GM19452 (cell line): ENCODE data around the gene PLA2G2A.

Experiments used
- ATAC-seq: cut with Tn5 transposase; IDR thresholded peaks from one replicate; pipeline ENCODE4 v1.9.1; 2021; ENCODE audit not compliant: unreplicated experiment

The PLA2G2A gene

DNA sequence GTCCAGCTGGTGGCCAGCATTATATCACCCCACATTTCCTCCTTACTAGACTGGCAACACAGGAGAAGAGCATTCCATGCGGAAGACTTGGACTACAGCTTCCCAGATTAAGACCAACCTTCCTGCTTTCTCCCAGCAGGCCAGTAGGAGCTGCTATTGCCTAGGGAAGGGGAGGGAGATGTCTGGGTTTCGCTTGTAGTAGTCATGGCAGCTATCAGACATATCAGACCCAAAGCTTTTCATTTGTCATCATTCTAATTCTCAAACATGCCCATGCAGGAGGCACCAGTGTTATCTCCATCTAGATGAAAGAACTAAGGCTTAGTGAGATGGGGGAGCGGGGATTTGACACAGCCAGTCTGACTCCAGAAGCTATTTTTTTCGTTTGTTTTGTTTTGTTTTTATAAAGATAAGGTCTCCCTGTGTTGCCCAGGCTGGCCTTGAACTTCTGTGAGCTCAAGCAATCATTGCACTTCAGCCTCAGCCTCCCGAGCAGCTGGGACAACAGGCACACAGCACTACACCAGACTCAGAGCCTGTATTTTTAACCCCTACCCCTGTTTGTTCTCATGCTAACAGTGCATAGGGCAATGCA is 4.5 kb downstream of the PLA2G2A start:
- ATAC-seq, result no peak

DNA sequence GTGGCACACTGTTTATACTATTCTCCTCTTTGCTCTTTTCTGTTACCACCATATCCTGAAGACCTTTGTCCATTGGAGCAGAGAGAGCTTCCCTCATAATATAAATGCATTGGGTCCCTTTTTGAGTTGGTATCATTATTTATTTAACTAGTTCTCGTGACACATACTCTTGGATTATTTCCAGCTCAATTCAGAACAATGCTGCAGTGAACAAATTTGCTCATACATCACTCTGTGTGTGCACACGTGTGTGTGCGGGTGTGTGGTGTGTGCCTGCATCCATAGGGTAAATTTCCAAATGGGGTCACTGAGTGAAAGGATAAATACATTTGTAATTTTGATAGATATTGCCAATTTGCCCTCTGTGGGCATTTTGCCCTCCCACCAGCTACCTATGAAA is 5.8 kb downstream of the PLA2G2A start:
- no peak for ATAC-seq

DNA sequence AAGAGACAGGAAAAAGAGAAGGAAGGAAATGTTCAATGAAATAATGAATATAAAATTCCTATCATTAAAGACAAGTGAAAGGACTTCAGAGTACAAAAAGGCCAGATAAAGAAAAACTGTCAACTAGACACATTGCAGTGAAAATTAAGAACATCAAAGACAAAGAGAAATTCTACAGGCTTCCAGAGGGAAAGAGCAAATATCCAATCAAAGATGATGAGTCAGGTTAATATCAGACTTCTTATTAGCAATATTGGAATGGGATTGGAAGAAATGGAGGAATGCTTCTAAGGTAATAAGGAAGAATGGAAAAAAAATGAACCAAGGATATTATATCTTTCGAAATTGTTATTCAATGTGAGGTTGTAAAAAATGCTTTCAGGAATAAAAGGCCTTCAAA is 7.8 kb downstream of the PLA2G2A start:
- ATAC-seq, result no peak

- ATAC-seq, result no peak
These were observed 9.3 kb downstream of the PLA2G2A start for GRCh38 chr1:19969898-19970660.

DNA sequence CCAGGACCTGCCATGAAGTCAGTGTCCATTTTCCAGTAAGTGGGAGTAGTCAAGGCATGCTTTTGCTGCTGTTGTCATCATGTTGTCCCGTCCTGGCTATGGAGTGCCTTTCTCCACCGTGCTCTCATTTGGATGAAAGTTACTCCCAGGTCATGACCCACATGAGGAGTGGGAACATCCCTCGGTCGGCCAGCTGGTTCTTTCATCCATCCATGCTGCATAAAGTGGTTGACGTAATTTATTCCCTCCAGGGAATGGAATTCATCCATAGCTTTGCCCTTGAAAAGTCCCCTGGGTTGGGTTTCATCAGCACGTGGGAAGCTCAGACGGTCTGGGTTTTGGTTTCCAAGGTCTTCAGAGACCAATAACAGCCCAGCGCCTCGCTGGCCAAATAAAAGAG is 11.6 kb downstream of the PLA2G2A start:
- no peak for ATAC-seq

- ATAC-seq, result no peak
These were observed 14.9 kb downstream of the PLA2G2A start for GRCh38 chr1:19964542-19964941.

GRCh38 chr1:19963636-19964035 is 15.8 kb downstream of the PLA2G2A start:
- ATAC-seq, result no peak

GRCh38 chr1:19960591-19960990 is 18.8 kb downstream of the PLA2G2A start:
- ATAC-seq, result no peak

DNA sequence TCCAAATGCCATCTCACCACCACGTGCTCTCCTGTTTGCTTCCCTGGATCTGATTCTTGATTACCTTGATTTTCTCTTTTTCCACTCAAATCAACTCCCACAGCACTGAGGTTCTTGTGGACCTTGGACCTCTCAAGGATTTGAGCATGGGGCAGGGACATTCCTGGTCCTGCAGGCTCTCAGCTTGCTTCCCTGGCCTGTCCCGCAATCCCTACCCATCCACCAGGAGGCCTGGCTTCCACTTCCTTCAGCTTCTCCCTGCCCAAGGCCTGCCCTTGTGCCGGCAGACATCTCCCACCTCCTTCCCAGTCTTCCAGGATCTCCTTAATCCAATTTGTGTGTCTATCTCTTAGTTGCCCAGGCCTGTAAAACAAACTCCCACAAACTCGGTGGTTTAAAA is 21.6 kb downstream of the PLA2G2A start:
- no peak for ATAC-seq

GRCh38 chr1:19955534-19956170 is 23.8 kb downstream of the PLA2G2A start:
- ATAC-seq, result no peak

DNA sequence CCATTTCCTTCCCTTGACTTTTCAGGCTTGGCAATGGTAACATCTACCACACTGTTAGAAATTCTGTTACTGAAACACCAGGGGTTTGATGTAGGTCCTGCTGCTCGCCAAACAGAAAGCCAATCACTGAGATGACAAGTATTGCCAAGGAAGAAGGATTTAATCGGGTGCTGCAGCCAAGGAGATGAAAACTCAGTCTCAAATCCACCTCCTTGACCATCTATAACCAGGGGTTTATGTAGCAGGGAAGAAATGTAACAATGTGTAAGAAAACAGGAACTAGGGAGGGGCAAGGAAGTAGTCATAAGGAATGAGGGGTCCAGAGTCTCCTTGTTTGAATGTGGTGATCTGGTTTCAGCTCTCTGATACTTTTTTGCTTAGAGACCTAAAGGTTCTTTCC is 25.4 kb downstream of the PLA2G2A start:
- ATAC-seq, result no peak

DNA sequence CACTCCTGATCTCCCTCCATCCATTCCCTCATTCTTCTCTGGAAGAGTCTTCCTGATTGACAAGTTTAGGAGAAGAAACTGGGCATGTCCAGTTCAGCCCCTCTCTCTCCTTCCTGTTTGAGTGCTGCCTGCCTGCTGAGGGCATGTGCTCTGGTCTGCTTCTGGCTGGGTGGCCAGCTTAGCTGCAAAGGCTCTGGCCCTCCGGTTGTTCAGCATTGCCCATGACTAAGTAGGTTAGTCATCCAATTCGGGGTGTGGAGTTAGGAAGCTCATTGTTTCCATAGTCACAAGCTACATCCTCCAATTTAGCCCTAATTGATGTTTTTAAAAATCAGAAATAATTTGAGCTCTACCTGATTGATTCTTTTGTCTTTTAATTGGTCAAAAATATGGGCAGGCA is 30.4 kb downstream of the PLA2G2A start:
- ATAC-seq, result no peak

GRCh38 chr1:19946971-19947370 is 32.4 kb downstream of the PLA2G2A start:
- ATAC-seq, result no peak

GRCh38 chr1:19946331-19946751 is 33.1 kb downstream of the PLA2G2A start:
- no peak for ATAC-seq

- no peak for ATAC-seq
These were observed 33.5 kb downstream of the PLA2G2A start for GRCh38 chr1:19945914-19946313.

DNA sequence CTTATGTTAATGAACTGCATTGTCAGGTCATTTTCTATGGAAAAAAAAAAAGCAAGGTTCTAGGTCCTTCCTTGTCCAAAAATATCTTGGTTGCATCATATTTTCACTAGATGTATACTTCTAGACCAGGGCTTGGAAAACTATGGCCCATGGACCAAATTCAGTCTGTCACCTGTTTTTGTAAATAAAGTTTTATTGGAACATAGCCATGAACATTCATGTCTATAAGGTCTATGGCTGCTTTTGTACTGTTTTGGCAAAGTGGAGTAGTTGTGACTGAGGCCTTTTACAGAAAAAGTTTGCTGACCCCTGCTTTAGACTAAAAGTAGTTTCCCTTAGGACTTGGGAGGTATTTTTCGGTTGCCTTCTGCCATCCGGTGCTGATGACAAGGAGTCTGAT is 36.8 kb downstream of the PLA2G2A start:
- no peak for ATAC-seq

DNA sequence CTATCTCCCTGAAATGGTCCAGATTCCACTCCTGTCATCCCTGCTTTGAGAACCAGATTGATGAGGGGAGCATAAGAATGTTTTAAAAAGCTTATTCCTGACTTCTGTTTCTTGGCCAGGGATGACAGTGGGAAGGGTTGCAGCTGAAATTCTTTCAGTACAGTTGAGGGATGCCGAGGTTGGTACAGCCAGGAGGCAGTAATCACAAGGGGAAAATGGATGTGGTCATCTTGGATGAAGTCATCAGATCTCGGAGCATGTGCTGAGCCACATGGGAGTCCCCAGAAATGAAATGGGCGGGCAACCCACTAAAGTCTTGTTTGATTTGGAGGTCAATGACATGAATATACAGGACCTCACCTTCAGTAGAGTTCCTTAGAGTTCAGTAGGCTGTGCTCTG is 37.3 kb downstream of the PLA2G2A start:
- ATAC-seq, result no peak

GRCh38 chr1:19941206-19941568 is 38.2 kb downstream of the PLA2G2A start:
- ATAC-seq, result no peak

DNA sequence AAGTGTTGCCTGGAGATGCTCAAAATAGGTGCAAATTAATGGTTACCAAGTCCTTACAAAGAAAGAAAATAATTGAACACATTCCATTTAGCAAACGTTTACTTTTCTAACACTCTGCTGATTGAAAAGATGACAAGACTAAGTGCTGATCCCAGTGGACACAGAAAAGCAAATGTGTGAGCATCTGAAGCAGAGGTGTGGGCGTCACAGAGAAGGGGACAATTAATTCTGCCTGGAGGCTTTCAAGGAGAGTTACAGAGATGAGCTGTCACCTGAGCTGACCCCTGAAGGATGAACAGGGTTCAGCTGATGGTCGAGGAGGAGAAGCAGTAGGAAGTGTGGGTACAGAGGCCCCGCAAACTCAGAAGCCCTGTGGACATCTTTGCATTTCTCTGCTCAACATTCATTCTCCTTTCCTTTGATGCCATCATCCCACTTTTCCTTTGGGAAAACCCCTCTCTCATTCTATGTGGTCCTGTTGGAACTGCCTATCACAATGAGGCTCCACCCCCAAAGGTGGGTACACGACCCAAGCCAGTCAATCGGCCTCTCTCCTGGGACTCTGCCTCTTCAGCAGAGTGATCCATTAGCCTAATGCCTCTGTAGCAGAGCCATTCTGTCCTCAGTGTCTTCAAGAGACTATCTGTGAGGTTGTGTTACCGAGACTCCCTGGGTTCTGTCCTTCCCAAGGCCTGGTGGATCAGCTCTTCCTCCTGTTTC is 38.8 kb downstream of the PLA2G2A start:
- no peak for ATAC-seq

GRCh38 chr1:19938472-19938871 is 40.9 kb downstream of the PLA2G2A start:
- ATAC-seq, result no peak

DNA sequence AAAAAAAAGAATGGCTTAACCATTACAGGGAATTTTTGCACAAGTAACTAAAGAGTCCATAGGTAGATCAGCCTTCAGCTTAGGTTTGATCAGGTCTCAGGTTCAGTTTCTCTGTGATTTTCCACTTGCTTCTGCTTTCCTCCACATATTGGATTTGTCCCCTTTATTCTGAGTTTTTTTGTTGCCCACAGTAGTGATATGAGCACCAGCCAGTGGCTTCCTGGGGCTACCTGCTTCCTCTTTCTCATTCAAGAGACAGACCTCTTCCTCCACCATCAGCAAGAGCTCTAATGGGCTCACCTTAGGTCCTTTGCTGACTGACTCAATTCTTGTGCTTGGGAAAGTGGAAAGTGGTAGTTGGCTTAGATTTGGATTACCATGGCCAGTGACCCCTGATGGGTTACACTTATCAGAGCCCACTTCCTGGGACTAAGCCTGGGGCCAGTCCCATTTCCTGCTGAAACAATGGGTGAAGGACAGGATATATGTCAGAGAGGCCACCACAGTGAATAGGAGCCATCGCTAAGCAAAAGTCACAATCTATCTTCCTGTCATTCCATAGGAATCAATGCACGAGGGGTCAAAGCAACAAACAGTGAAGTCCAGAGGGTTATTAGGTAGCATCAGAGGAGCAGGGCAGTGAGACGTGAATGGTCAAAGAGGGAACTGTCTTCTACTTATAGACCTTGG is 43.2 kb downstream of the PLA2G2A start:
- no peak for ATAC-seq
